Smooth muscle cell (in vitro differentiated cells): ENCODE results near the gene CSF1R. TPM values are rescaled to one million over a fixed set of nuclear protein-coding genes. Genes with fewer than 3 reads are reported as not detected.
"Not testable (repeated sequence)": the region's sequence is repeated elsewhere in the genome, so short reads cannot be mapped to it uniquely, and the experiment has no call there.

Experiments used
- DNase-seq: peaks from one replicate; lab custom pipeline; 2025; ENCODE audit not compliant: unreplicated experiment; lab: John Stamatoyannopoulos, UW
- H2AFZ ChIP-seq: fragments of 200-600 bp; sonication (generic); 2 replicates; pipeline ENCODE4 v1.6.0; 2016; ENCODE audit warnings: antibody characterized with exemption, low read depth, mild to moderate bottlenecking
- H3F3A ChIP-seq: fragments of 200-600 bp; sonication (generic); 2 replicates; pipeline ENCODE4 v1.6.0; 2017; ENCODE audit warnings: antibody characterized with exemption, low read depth
- H3K27ac ChIP-seq: fragments of 200-600 bp; sonication (generic); 2 replicates; pipeline ENCODE4 v1.5.1; 2016; ENCODE audit warnings: low read depth, mild to moderate bottlenecking
- H3K27me3 ChIP-seq: fragments of 200-600 bp; sonication (generic); 2 replicates; pipeline ENCODE4 v1.6.1; 2016; ENCODE audit warnings: low read depth, mild to moderate bottlenecking
- H3K36me3 ChIP-seq: fragments of 200-600 bp; sonication (generic); 2 replicates; pipeline ENCODE4 v1.5.1; 2016; ENCODE audit warnings: low read depth
- H3K4me1 ChIP-seq: fragments of 200-600 bp; sonication (generic); 2 replicates; pipeline ENCODE4 v1.5.1; 2016; ENCODE audit warnings: low read depth
- H3K4me2 ChIP-seq: fragments of 200-600 bp; sonication (generic); 2 replicates; pipeline ENCODE4 v1.6.0; 2016; ENCODE audit warnings: mild to moderate bottlenecking
- H3K4me3 ChIP-seq: fragments of 200-600 bp; sonication (generic); 2 replicates; pipeline ENCODE4 v1.5.1; 2016; ENCODE audit warnings: mild to moderate bottlenecking
- H3K79me2 ChIP-seq: fragments of 200-600 bp; sonication (generic); 2 replicates; pipeline ENCODE4 v1.6.0; 2016; ENCODE audit warnings: low read depth, mild to moderate bottlenecking
- H3K9ac ChIP-seq: fragments of 200-600 bp; sonication (generic); 2 replicates; pipeline ENCODE4 v1.6.0; 2016; ENCODE audit warnings: low read depth
- H3K9me3 ChIP-seq: fragments of 200-600 bp; sonication (generic); replicated peaks from 2 replicates; pipeline ENCODE4 v1.5.1; 2016; ENCODE audit warnings: low read depth
- H4K20me1 ChIP-seq: fragments of 200-600 bp; sonication (generic); 2 replicates; pipeline ENCODE4 v1.6.0; 2016; ENCODE audit warnings: low read depth
- CTCF ChIP-seq: fragments of 200-600 bp; sonication (generic); IDR thresholded peaks from 2 replicates; pipeline ENCODE4 v1.5.1; 2017; ENCODE audit warnings: borderline replicate concordance, mild to moderate bottlenecking, antibody characterized with exemption; ENCODE audit not compliant: insufficient read depth, poor library complexity, severe bottlenecking
- WGBS: methylation state at CpG from one replicate; pipeline ENCODE4 v1.1.7; 2016; ENCODE audit warnings: low lambda C conversion rate; 5-methylcytosine and 5-hydroxymethylcytosine counted together
- polyA plus RNA-seq: library from polyadenylated mRNA; unstranded; fragments of >200 nt; fragmentation: Nextera tagmentation; extraction: Ambion mirVana; gene quantifications from 2 replicates; pipeline ENCODE4 v1.2.1, GENCODE V29; 2016
- total RNA-seq: library from RNA; depleted of rRNA; stranded (reverse); fragments of >200 nt; gene quantifications from 2 replicates; pipeline ENCODE4 v1.2.3, GENCODE V29; 2014

The CSF1R gene
- total and polyA plus RNA-seq, 2 experiments from 2014 or later, result 2.2 to 3.9 TPM

DNA sequence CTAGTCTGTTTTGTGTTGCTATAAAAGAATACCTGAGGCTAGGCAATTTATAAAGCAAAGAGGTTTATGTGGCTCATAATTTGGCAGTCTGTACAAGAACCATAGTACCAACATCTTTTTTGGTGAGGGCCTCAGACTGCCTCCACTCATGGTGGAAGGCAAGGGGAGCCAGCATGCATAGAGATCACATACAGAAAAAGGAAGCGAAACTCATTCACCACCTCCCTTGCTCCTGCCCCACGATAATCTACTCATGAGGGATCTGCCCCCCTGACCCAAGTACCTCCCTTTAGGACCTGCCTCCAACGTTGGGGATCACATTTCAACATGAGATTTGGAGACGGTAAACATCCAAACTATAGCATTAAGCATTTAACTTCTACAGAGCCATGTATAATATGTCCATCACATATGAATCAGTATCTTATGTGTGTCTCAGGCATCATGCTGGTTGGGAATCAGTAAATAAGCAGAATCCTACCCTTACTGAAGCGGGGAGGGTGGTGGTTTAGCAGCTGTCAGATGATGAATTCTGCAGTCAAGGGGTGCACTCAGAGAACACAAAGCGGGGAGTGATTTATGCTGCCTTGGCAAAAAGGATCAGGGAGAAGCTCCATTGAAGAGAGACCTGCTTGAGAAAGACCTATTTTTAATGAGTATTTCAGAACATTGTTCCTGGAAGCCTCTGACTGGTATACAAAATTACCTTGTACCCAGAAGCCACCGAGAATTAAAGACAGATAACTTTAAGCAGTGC lies 51.0 kb downstream of the CSF1R start:
- peaks cover 5% of the 10 kb centered on the region for H3K79me2 ChIP-seq
- no peaks in the 10 kb centered on the region for H3K9me3 ChIP-seq
- TF ChIP-seq CTCF, result no peak
- H3K36me3 ChIP-seq, result peaks cover 11% of the 10 kb centered on the region
- H2AFZ ChIP-seq, result no peak overlapping the region
- H3K4me2 ChIP-seq, result no peak overlapping the region
- H3K4me1 ChIP-seq, result peaks cover 7% of the 10 kb centered on the region
- no peak overlapping the region for H3K4me3 ChIP-seq
- H3K27me3 ChIP-seq, result no peaks in the 10 kb centered on the region
- no peak overlapping the region for H3K9ac ChIP-seq
- peak overlapping the region; percentile 90 for H3K27ac ChIP-seq
- peaks cover 27% of the 10 kb centered on the region for H3F3A ChIP-seq
- 94% methylated on average over 7 of the region's 7 CpGs for WGBS
- no peak for DNase-seq
- H4K20me1 ChIP-seq, result no peaks in the 10 kb centered on the region

- WGBS, result 57% methylated on average over 4 of the region's 4 CpGs
- Histone ChIP-seq H3K27ac (peak overlapping the region; percentile 90), H3K27me3 (no peaks in the 10 kb centered on the region), H3K9ac (no peak overlapping the region), H3K4me1 (peaks cover 7% of the 10 kb centered on the region), H3K9me3 (no peaks in the 10 kb centered on the region), H3K79me2 (no peaks in the 10 kb centered on the region), H3K36me3 (peaks cover 11% of the 10 kb centered on the region), H4K20me1 (no peaks in the 10 kb centered on the region), H3K4me2 (no peak overlapping the region), H2AFZ (no peak overlapping the region), H3K4me3 (no peak overlapping the region), H3F3A (peaks cover 27% of the 10 kb centered on the region)
- TF ChIP-seq CTCF, result no peak
- DNase-seq, result no peak
Measured at GRCh38 chr5:150034662-150035061, 51.7 kb downstream of the CSF1R start.

DNA sequence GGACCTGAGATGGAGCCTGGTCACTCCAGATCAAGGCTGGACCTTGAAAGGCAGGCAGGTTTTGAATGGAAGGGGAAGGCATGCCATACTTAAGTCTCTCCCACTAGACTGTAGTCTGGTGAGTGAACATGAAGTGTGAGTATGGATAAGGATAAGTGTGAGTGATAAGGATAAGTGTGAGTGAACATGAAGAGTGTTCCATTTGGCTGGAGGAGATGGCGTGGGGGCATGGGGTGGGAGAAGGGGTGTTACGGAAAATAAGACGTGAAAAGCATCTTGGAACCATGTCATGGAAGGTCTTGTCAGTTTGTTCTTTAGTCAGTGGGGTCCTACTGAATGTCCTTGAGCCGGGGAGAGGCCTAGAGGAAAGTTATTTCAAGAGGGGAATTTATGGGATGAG lies 53.0 kb downstream of the CSF1R start:
- DNase-seq, result no peak

GRCh38 chr5:150028047-150028446 lies 58.3 kb downstream of the CSF1R start:
- H3K9me3 ChIP-seq, H3K4me2 ChIP-seq, H2AFZ ChIP-seq, H3K4me1 ChIP-seq, H3K9ac ChIP-seq, H3K36me3 ChIP-seq, H3K4me3 ChIP-seq, H4K20me1 ChIP-seq, H3K27me3 ChIP-seq, H3F3A ChIP-seq, H3K27ac ChIP-seq, DNase-seq, H3K79me2 ChIP-seq: not testable (repeated sequence)
- 100% methylated on average over 1 of the region's 1 CpG for WGBS

More for the DNA sequence above, 53.0 kb downstream of the CSF1R start:
- TF ChIP-seq CTCF, result no peak
- Histone ChIP-seq H3K4me3 (no peak overlapping the region), H3F3A (peaks cover 27% of the 10 kb centered on the region), H3K9me3 (no peaks in the 10 kb centered on the region), H3K9ac (no peak overlapping the region), H4K20me1 (no peaks in the 10 kb centered on the region), H3K27me3 (no peaks in the 10 kb centered on the region), H3K4me1 (peaks cover 7% of the 10 kb centered on the region), H2AFZ (no peak overlapping the region), H3K79me2 (no peaks in the 10 kb centered on the region), H3K4me2 (no peak overlapping the region), H3K36me3 (peaks cover 11% of the 10 kb centered on the region), H3K27ac (no peak overlapping the region)
- WGBS, result 94% methylated on average over 4 of the region's 4 CpGs
